ENCODE results near the gene MAST4. TPM values are rescaled to one million over a fixed set of nuclear protein-coding genes. Genes with fewer than 3 reads are reported as not detected.

Gene MAST4
- total and polyA plus RNA-seq, 2 donors (not counting 1 experiment from before 2014, with no cell fraction given), result 2.5 to 57.1 TPM

DNA sequence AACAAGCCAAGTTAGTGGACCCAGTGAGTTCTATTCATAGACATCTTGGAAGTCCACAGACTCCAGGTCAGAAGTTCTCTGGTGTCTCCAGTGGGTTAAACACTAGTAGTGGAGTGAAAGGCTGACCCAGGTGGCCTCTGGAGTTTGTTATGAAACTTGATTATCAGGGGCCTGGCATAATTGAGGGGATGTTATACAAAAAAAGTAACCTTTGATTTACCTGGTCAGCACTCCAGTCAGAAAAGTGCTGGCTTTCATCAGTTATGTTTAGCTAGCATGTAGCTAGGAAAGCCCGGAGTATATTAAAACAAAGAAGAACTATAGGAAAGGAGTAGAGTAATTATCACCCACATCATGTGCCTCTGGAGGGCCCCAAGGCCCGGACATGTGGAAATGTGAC lies 429.3 kb downstream of the MAST4 start:
- H3K27ac Mint-ChIP-seq, result no peak overlapping the region
- ChIA-PET CTCF (no interaction called here), POLR2A (no interaction called here)
- no peaks in the 10 kb centered on the region for H3K9me3 Mint-ChIP-seq (ENCODE audit: insufficient read depth)
- peaks cover 0 to 2% (median 0%) of the 10 kb centered on the region in 4 experiments for H3K27me3 ChIP-seq (replicated peaks in 1 of 4; ENCODE audit: control extremely low read depth in 1 of 4, control insufficient read depth in 3 of 4, insufficient read depth in 4 of 4, low read length in 3 of 4)
- H2AFZ ChIP-seq (ENCODE audit: insufficient read depth, low read depth, low read length, poor library complexity, severe bottlenecking), result no peak overlapping the region
- H3K9ac ChIP-seq (ENCODE audit: low read length), result no peak overlapping the region
- no peak overlapping the region for H3K4me2 ChIP-seq (replicated peaks; ENCODE audit: low read depth, low read length, poor library complexity, severe bottlenecking)
- H3K79me2 ChIP-seq (ENCODE audit: control insufficient read depth, insufficient read depth, low read length), result no peaks in the 10 kb centered on the region
- H3K27me3 Mint-ChIP-seq, result no peaks in the 10 kb centered on the region
- no peaks in the 10 kb centered on the region for H3K4me1 Mint-ChIP-seq
- H4K20me1 ChIP-seq (ENCODE audit: control insufficient read depth, insufficient read depth, low read length, poor library complexity, severe bottlenecking), result no peaks in the 10 kb centered on the region
- TF ChIP-seq EZH2 (IDR thresholded peaks at IDR 0.05; ENCODE audit: borderline replicate concordance, insufficient read depth, low read depth, low read length, poor library complexity, severe bottlenecking) (no peak), CTCF (IDR thresholded peaks at IDR 0.05) (no peak)
- H3K4me3 ChIP-seq (ENCODE audit: control extremely low read depth in 1 of 5, extremely low read depth in 1 of 5, insufficient read depth in 1 of 5, low read depth in 2 of 5, low read length in 4 of 5), result no peak overlapping the region
- no CpG with 5 or more reads among the region's 2 CpGs for WGBS (ENCODE audit: insufficient coverage)
- H3K4me3 Mint-ChIP-seq, result no peak overlapping the region
- H3K9me3 ChIP-seq (ENCODE audit: control extremely low read depth in 1 of 3, control insufficient read depth in 2 of 3, insufficient read depth in 1 of 3, low read length in 2 of 3), result no peaks in the 10 kb centered on the region
- H3K4me1 ChIP-seq (ENCODE audit: control insufficient read depth in 2 of 2, insufficient read depth in 2 of 2, low read length in 2 of 2), result no peaks in the 10 kb centered on the region
- H3K36me3 ChIP-seq (replicated peaks in 1 of 2; ENCODE audit: control extremely low read depth in 1 of 2, control insufficient read depth in 1 of 2, extremely low read depth in 1 of 2, insufficient read depth in 2 of 2, low read length in 1 of 2), result no peaks in the 10 kb centered on the region
- intact Hi-C loops (cut with micrococcal nuclease), result no loop called here
- DNase-seq (no peak), ATAC-seq (ENCODE audit: low read depth) (no peak)
- no peak overlapping the region for H3K27ac ChIP-seq (ENCODE audit: low read length in 2 of 2)

GRCh38 chr5:67026278-67026677 lies 430.1 kb downstream of the MAST4 start:
- Histone ChIP-seq H3K4me3 (ENCODE audit: control extremely low read depth in 1 of 5, extremely low read depth in 1 of 5, insufficient read depth in 1 of 5, low read depth in 2 of 5, low read length in 4 of 5) (no peak overlapping the region), H2AFZ (ENCODE audit: insufficient read depth, low read depth, low read length, poor library complexity, severe bottlenecking) (no peak overlapping the region), H3K9ac (ENCODE audit: low read length) (no peak overlapping the region), H3K4me2 (replicated peaks; ENCODE audit: low read depth, low read length, poor library complexity, severe bottlenecking) (no peak overlapping the region), H3K79me2 (ENCODE audit: control insufficient read depth, insufficient read depth, low read length) (no peaks in the 10 kb centered on the region), H3K36me3 (replicated peaks in 1 of 2; ENCODE audit: control extremely low read depth in 1 of 2, control insufficient read depth in 1 of 2, extremely low read depth in 1 of 2, insufficient read depth in 2 of 2, low read length in 1 of 2) (no peaks in the 10 kb centered on the region), H3K4me1 (ENCODE audit: control insufficient read depth in 2 of 2, insufficient read depth in 2 of 2, low read length in 2 of 2) (no peaks in the 10 kb centered on the region), H3K9me3 (ENCODE audit: control extremely low read depth in 1 of 3, control insufficient read depth in 2 of 3, insufficient read depth in 1 of 3, low read length in 2 of 3) (no peaks in the 10 kb centered on the region), H3K27me3 (replicated peaks in 1 of 4; ENCODE audit: control extremely low read depth in 1 of 4, control insufficient read depth in 3 of 4, insufficient read depth in 4 of 4, low read length in 3 of 4) (peaks cover 0 to 2% (median 0%) of the 10 kb centered on the region in 4 experiments), H3K27ac (ENCODE audit: low read length in 2 of 2) (no peak overlapping the region), H4K20me1 (ENCODE audit: control insufficient read depth, insufficient read depth, low read length, poor library complexity, severe bottlenecking) (no peaks in the 10 kb centered on the region)
- intact Hi-C loops (cut with micrococcal nuclease), result no loop called here
- H3K9me3 Mint-ChIP-seq (ENCODE audit: insufficient read depth), result no peaks in the 10 kb centered on the region
- DNase-seq (no peak), ATAC-seq (ENCODE audit: low read depth) (no peak)
- no peaks in the 10 kb centered on the region for H3K4me1 Mint-ChIP-seq
- no CpG with 5 or more reads among the region's 1 CpG for WGBS (ENCODE audit: insufficient coverage)
- ChIA-PET CTCF (no interaction called here), POLR2A (no interaction called here)
- H3K27ac Mint-ChIP-seq, result no peak overlapping the region
- no peaks in the 10 kb centered on the region for H3K27me3 Mint-ChIP-seq
- TF ChIP-seq CTCF (IDR thresholded peaks at IDR 0.05) (no peak), EZH2 (IDR thresholded peaks at IDR 0.05; ENCODE audit: borderline replicate concordance, insufficient read depth, low read depth, low read length, poor library complexity, severe bottlenecking) (no peak)
- H3K4me3 Mint-ChIP-seq, result no peak overlapping the region

All from B cell (primary cell).